ENCODE results near the gene ERBB3.

GRCh38 chr12:56086608-56087007 is 6.6 kb downstream of the ERBB3 start:
- TF ChIP-seq CTCF (IDR thresholded peaks at IDR 0.05): no peak
- no peak for TF ChIP-seq MAX (IDR thresholded peaks at IDR 0.05; ENCODE audit: low read depth)
- no peak for TF ChIP-seq FOXM1 (IDR thresholded peaks at IDR 0.05; ENCODE audit: low read depth)
- no peak for TF ChIP-seq POLR2AphosphoS5 (IDR thresholded peaks at IDR 0.05; ENCODE audit: low read depth, low read length)
- no peak for TF ChIP-seq SIN3A (IDR thresholded peaks at IDR 0.05; ENCODE audit: borderline replicate concordance, low read depth, low read length)
- TF ChIP-seq RCOR1 (IDR thresholded peaks at IDR 0.05; ENCODE audit: low read length): no peak
- no peak for TF ChIP-seq EZH2phosphoT487 (IDR thresholded peaks at IDR 0.05; ENCODE audit: borderline replicate concordance, low read depth)
- TF ChIP-seq FOSL2 (IDR thresholded peaks at IDR 0.05; ENCODE audit: borderline replicate concordance, low read depth): no peak
- no peak for TF ChIP-seq RFX5 (IDR thresholded peaks at IDR 0.05; ENCODE audit: low read length)
- no peak for TF ChIP-seq YY1 (IDR thresholded peaks at IDR 0.05; ENCODE audit: low read depth)
- no peak for TF ChIP-seq NRF1 (IDR thresholded peaks at IDR 0.05; ENCODE audit: low read depth, low read length)
- no peak for TF ChIP-seq RXRA (IDR thresholded peaks at IDR 0.05; ENCODE audit: borderline replicate concordance, low read depth)
- no peak for TF ChIP-seq MXI1 (IDR thresholded peaks at IDR 0.05; ENCODE audit: low read depth, low read length)
- TF ChIP-seq EP300 (IDR thresholded peaks at IDR 0.05; ENCODE audit: borderline replicate concordance in 1 of 2, low read depth in 1 of 2, low read length in 1 of 2): no peak

All from SK-N-SH (cell line).